HG03442 (cell line): ENCODE data around the gene MESP2.

Experiments used
- ATAC-seq: cut with Tn5 transposase; IDR thresholded peaks from one replicate; pipeline ENCODE4 v1.9.1; 2021; ENCODE audit warnings: mild to moderate bottlenecking, moderate library complexity; ENCODE audit not compliant: unreplicated experiment

The MESP2 gene

DNA sequence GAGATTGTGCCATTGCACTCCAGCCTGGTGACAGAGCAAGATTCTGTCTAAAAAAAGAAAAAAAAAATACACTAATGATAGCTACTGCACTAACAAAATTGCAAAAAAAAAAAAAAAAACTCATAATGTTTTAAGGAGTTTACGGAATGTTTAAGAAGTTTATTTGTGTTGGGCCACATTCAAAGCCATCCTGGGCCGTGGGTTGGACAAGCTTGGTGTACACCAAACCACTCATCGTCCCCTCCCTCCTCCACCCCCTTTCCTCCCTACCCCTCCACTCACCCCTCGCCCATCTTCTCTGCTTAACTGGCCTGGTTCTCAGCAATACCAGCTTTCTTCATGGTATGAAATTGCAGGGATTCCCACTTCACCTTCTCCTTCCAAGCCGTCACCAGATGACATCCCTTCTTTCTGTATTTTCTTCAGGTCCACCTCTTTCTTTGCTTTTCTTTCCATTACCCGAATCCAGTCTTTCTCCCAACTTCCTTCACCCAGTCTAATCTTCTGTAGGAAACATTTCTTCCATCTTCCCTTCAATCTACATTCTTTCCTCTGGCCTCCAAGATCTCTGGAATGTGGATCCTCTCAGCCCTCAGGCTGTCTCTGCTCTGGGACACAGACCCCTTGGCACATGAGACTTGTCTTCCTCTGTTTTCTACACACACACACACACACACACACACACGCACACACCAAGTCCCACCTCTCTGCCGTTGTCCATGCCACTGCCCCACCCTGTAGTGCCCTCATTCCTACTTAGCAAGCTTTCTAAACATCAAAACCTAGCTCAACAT is 21.6 kb upstream of the MESP2 start:
- no peak for ATAC-seq

- ATAC-seq = no peak
Measured at GRCh38 chr15:89755701-89756100, 20.4 kb upstream of the MESP2 start.

GRCh38 chr15:89756897-89757296 is 19.2 kb upstream of the MESP2 start:
- no peak for ATAC-seq

GRCh38 chr15:89758283-89758682 is 17.8 kb upstream of the MESP2 start:
- no peak for ATAC-seq

- ATAC-seq = no peak
Measured at GRCh38 chr15:89758981-89759380, 17.2 kb upstream of the MESP2 start.

GRCh38 chr15:89759835-89760234 is 16.3 kb upstream of the MESP2 start:
- ATAC-seq = no peak

DNA sequence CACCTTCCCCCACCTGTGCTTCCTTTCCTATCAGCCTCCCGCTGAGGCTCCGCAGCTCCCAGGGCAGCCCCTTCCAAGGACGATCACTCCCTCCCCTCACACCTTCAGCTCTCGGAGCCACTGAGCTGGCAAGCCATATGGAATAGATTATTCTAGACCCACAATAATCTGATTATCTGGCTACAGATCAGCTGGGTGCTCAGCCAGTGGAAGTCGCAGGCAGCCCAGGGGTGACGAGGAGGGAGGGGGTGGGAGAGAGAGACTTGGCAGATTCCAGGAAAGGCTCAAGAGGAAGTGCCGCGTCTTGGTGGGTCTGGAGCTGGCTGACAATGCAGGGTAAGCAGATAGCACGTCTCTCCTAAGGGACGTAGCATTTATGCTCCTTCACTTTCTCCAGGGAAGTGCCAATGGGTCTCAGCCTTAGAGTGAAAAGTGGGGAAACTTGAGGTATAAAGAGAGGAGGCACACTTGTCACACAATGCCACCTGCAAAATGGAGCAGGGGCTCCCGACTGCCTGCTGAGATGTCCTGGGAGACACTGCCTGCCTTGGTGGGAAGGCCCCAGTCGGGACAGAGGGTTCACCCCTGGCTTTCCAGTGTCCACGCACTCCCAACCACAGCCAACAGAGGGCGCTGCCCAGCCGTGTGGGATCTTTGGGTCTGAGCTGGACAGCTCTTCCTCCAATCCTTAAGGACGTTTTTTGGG is 15.7 kb upstream of the MESP2 start:
- no peak for ATAC-seq

DNA sequence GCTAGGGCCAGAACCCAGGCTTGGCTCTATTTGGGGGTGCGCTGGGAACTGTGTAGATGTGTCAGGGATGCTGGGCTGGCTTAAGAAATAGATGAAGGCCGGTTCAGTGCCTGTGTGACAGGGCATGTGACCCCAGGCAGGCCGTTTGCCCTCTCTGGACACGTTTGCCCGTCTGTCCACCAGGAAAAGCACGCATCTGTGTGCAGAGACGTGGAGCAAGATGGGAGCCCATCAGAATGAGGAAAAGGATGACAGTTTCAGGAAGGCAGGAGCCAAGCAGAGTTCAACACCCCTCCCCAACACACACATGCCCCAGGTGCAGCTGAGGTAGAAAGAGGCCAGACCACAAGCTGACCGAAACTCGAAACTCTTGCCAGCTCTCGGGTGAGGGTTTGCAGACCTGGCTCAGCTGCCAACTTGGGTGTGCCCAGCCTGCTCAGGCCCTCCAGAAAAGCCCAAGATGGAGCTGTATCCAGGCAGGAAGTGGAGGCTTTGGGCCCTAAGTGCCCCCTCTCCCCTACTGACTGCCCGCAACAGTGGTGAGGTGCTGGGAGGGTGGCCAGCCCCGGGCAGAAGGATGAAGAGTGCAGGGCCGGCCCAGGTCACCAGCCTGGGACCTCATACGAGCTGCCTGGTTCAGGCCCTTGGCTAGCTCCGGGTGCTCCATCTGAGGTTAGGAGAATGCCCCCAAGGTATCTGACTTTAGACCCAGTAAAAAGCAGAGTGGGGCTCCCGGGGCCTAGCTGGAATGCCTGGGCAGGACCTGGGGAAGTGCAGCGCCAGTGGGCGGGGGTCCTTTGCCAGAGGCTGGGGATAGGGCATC is 14.9 kb upstream of the MESP2 start:
- ATAC-seq = no peak

- no peak for ATAC-seq
Measured at GRCh38 chr15:89761929-89762328, 14.2 kb upstream of the MESP2 start.

GRCh38 chr15:89765694-89766093 is 10.4 kb upstream of the MESP2 start:
- no peak for ATAC-seq

GRCh38 chr15:89766357-89767311 is 9.5 kb upstream of the MESP2 start:
- ATAC-seq = no peak

DNA sequence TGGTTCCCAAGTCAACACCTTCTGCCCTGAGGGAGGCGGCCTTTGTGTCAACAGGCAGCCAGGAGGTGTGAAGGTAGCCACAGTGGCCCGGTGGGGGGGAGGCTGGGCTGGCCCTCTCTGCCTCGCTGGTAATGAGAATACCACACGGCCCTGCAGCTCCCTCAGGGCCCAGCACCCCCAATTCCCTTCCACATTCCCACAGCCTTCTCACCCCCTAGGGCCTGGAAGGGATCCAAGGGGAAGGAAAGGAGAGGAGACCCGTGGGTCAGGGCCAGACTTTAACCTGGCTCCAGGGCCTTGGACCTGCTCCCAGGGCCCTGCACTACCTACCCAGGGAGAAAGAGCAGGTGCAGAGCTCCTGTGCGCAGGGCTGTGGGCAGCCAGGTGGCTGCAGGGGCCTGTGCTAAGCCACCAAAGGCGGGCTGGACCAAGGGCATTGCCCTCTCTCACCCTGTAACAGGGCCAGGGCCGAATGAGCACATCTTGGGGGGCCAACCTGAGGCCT is 8.7 kb upstream of the MESP2 start:
- ATAC-seq = no peak

DNA sequence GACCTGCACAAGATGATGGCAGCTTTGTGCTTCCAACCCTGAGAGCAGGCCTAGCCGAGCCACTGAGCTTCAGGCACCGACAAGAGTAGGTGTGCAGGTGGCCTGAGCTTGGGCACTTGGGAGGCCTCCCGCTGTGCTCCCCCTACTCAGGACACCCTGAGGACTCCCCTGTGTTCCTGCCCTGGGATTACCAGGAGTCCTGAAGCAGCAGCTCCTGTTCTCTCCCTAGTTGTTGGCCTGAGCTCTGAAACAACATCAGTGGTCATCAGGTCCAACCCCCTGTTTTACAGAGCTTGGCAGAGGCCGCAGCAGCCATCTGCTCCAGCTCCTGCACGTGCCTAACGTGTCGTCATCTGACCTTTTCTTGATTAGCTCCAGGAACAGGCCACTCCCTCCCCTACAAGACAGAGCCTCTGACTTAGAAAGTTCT is 8.0 kb upstream of the MESP2 start:
- ATAC-seq = no peak

GRCh38 chr15:89769366-89769765 is 6.8 kb upstream of the MESP2 start:
- no peak for ATAC-seq

DNA sequence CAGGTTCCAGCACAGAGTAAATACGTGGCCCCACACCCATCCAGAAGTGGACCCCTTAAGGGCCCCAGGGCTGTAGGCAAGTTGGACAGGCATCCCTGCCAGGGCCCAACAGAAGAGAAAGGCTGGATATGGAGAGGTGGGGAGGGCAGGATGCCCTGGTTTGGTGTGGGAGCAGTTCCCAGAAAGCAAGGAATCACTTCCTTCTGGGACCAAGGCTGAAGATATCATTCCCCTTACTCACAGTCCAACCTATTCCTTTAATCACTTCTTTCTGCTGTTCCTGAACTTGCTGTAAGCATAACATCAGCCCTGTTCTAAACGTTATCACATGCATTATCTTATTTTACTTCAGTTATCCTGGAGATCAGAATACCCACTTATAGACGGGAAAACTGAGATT is 6.1 kb upstream of the MESP2 start:
- ATAC-seq = no peak

- no peak for ATAC-seq
Measured at GRCh38 chr15:89772932-89773583, 3.1 kb upstream of the MESP2 start.

GRCh38 chr15:89774492-89774891 is 1.6 kb upstream of the MESP2 start:
- ATAC-seq = no peak

DNA sequence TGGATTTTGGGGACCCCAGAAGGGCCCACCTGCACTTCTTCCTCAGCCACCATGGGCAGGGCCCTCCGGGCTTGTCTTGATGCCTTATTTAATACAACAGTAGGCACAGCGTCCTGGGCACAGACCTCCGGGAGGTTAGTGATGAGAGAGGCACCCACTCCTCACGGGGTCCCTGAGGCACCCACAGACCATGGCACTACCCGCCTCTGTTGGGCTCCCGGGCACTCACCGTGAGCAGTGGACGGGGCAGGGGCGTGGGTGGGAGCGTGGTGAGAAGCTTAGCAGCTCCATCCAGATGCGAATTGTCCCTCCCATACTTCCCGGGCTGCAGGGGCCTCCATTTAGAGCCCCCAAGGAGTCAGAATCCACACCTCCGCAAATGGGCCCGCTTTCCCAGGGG is 317 bp upstream of the MESP2 start:
- no peak for ATAC-seq

- ATAC-seq = no peak
Measured at GRCh38 chr15:89777073-89777751, 1.1 kb downstream of the MESP2 start.
